HUDEP-2 (cell line): ENCODE results near the gene STUM.
A peak's percentile ranks its signal among the peaks of the same experiment; 100 is the strongest.
"Not testable (repeated sequence)": the region's sequence is repeated elsewhere in the genome, so short reads cannot be mapped to it uniquely, and the experiment has no call there.

ENCODE experiments used
- DNase-seq, 76 experiments: peaks; one replicate each; lab custom pipeline; 2025; ENCODE audit not compliant: unreplicated experiment in 76 of 76; lab: John Stamatoyannopoulos, UW

STUM gene

GRCh38 chr1:226635456-226635941 lies 86.9 kb downstream of the STUM start:
- no peak for DNase-seq

GRCh38 chr1:226636847-226637096 lies 88.2 kb downstream of the STUM start:
- DNase-seq: no peak

- DNase-seq: no peak
These were observed 88.8 kb downstream of the STUM start for GRCh38 chr1:226637147-226637935.

GRCh38 chr1:226638001-226638601 lies 89.5 kb downstream of the STUM start:
- no peak for DNase-seq

- DNase-seq: no peak
These were observed 90.0 kb downstream of the STUM start for GRCh38 chr1:226638608-226639007.

GRCh38 chr1:226639206-226639605 lies 90.6 kb downstream of the STUM start:
- not testable (repeated sequence) for DNase-seq

- no peak for DNase-seq
These were observed 91.1 kb downstream of the STUM start for GRCh38 chr1:226639631-226640061.

- no peak for DNase-seq
These were observed 92.0 kb downstream of the STUM start for GRCh38 chr1:226640321-226641136.

- no peak for DNase-seq
These were observed 93.2 kb downstream of the STUM start for GRCh38 chr1:226641671-226642231.

GRCh38 chr1:226642421-226642820 lies 93.9 kb downstream of the STUM start:
- no peak for DNase-seq

GRCh38 chr1:226643177-226643576 lies 94.6 kb downstream of the STUM start:
- DNase-seq: peak in 42 of 76 experiments; percentile 2 to 81 (median 41)

GRCh38 chr1:226643611-226644540 lies 95.3 kb downstream of the STUM start:
- DNase-seq: no peak

- DNase-seq: no peak
These were observed 96.1 kb downstream of the STUM start for GRCh38 chr1:226644541-226645176.

GRCh38 chr1:226645279-226645976 lies 96.9 kb downstream of the STUM start:
- no peak for DNase-seq

GRCh38 chr1:226646026-226646869 lies 97.7 kb downstream of the STUM start:
- no peak for DNase-seq

- DNase-seq: no peak
These were observed 98.4 kb downstream of the STUM start for GRCh38 chr1:226646870-226647449.

- DNase-seq: no peak
These were observed 99.2 kb downstream of the STUM start for GRCh38 chr1:226647719-226648118.

GRCh38 chr1:226648421-226648820 lies 99.9 kb downstream of the STUM start:
- DNase-seq: no peak
